Measurements from ENCODE around the gene MTCL1.

DNA sequence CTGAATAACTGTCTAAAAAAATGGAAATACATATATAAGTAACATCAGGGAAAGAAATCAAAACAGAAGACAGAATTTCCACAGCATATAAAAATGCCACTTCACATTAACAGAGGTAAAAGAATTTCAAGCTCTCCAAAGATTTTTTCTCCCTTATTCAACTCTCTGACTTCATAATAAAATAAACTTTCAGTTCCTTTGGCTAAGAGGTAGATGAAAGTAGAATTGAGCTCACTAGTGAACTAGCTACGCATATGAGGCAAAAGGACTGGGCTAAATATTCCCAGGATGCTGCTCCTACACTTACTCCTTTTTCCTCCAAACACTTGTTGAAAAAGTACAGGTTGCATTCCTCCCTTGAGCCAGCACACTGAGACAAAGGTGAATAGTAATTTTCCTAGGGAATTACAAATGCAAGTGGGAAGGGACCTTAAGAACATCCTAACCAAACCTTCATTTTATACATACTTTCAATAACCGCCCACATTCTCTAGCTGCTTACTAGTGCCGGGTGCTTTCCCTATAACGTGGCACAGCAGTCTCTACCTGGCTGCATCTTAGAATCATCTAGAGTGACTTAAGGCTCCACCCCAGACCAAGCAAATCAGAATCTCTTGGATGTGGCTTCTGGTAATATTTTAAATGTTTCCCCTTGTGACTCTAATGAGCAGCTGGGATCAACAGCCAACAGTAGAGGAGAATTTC, 136.6 kb downstream of the MTCL1 start:
- TF ChIP-seq, protein P1, sequence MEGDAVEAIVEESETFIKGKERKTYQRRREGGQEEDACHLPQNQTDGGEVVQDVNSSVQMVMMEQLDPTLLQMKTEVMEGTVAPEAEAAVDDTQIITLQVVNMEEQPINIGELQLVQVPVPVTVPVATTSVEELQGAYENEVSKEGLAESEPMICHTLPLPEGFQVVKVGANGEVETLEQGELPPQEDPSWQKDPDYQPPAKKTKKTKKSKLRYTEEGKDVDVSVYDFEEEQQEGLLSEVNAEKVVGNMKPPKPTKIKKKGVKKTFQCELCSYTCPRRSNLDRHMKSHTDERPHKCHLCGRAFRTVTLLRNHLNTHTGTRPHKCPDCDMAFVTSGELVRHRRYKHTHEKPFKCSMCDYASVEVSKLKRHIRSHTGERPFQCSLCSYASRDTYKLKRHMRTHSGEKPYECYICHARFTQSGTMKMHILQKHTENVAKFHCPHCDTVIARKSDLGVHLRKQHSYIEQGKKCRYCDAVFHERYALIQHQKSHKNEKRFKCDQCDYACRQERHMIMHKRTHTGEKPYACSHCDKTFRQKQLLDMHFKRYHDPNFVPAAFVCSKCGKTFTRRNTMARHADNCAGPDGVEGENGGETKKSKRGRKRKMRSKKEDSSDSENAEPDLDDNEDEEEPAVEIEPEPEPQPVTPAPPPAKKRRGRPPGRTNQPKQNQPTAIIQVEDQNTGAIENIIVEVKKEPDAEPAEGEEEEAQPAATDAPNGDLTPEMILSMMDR (IDR thresholded peaks at IDR 0.05; ENCODE audit: poor library complexity), result no peak
- TF ChIP-seq EZH2 (IDR thresholded peaks at IDR 0.05; ENCODE audit: borderline replicate concordance), result no peak
- no peak for TF ChIP-seq EZH2phosphoT487 (IDR thresholded peaks at IDR 0.05; ENCODE audit: low read depth, severe bottlenecking, unreplicated experiment)

Measured in hepatocyte (in vitro differentiated cells).